GDM1 (cell line): ENCODE results near the gene FAXC.
"Not testable (repeated sequence)": the region's sequence is repeated elsewhere in the genome, so short reads cannot be mapped to it uniquely, and the experiment has no call there.

ENCODE experiments used
- DNase-seq: peaks from one replicate; lab custom pipeline; 2025; lab: John Stamatoyannopoulos, UW

FAXC gene

GRCh38 chr6:99287523-99287922 lies 62.0 kb downstream of the FAXC start:
- no peak for DNase-seq

- DNase-seq: no peak
Measured at GRCh38 chr6:99285881-99286280, 63.6 kb downstream of the FAXC start.

- DNase-seq: no peak
Measured at GRCh38 chr6:99282479-99283062, 66.9 kb downstream of the FAXC start.

- DNase-seq: no peak
Measured at GRCh38 chr6:99276747-99277146, 72.7 kb downstream of the FAXC start.

GRCh38 chr6:99270826-99271225 lies 78.6 kb downstream of the FAXC start:
- no peak for DNase-seq

GRCh38 chr6:99270030-99270429 lies 79.4 kb downstream of the FAXC start:
- no peak for DNase-seq

GRCh38 chr6:99269207-99269606 lies 80.3 kb downstream of the FAXC start:
- DNase-seq: no peak

- DNase-seq: not testable (repeated sequence)
Measured at GRCh38 chr6:99266996-99267395, 82.5 kb downstream of the FAXC start.

GRCh38 chr6:99265447-99265846 lies 84.0 kb downstream of the FAXC start:
- not testable (repeated sequence) for DNase-seq

GRCh38 chr6:99254616-99255550 lies 94.6 kb downstream of the FAXC start:
- DNase-seq: no peak

- DNase-seq: no peak
Measured at GRCh38 chr6:99253271-99253670, 96.2 kb downstream of the FAXC start.

- no peak for DNase-seq
Measured at GRCh38 chr6:99252421-99252820, 97.1 kb downstream of the FAXC start.

- no peak for DNase-seq
Measured at GRCh38 chr6:99250476-99250875, 99.0 kb downstream of the FAXC start.

GRCh38 chr6:99246602-99247001 lies 102.9 kb downstream of the FAXC start:
- no peak for DNase-seq

GRCh38 chr6:99241905-99242534 lies 107.5 kb downstream of the FAXC start:
- DNase-seq: peak; percentile 1

- no peak for DNase-seq
Measured at GRCh38 chr6:99236010-99236409, 113.5 kb downstream of the FAXC start.

- no peak for DNase-seq
Measured at GRCh38 chr6:99233219-99233618, 116.3 kb downstream of the FAXC start.

- DNase-seq: no peak
Measured at GRCh38 chr6:99232056-99232455, 117.4 kb downstream of the FAXC start.

- no peak for DNase-seq
Measured at GRCh38 chr6:99225172-99225571, 124.3 kb downstream of the FAXC start.
